Lower leg skin (tissue), 3 donors: ENCODE measurements around the gene PPP1R14C.

Experiments used
- POLR2A ChIP-seq, 2 donors: fragments of 450-650 bp; IDR thresholded peaks; one replicate each; pipeline ENCODE4 v1.6.1; 2016 to 2017; ENCODE audit warnings: antibody characterized with exemption in 2 of 2, mild to moderate bottlenecking in 1 of 2, moderate library complexity in 1 of 2
- TF ChIP-seq, protein P1 (sequence below), 3 donors: fragments of 450-650 bp; IDR thresholded peaks; one replicate each; pipeline ENCODE4 v1.5.1; 2016; ENCODE audit warnings: antibody characterized with exemption in 3 of 3, mild to moderate bottlenecking in 3 of 3, moderate library complexity in 2 of 3

GRCh38 chr6:150149146-150149545 is 6.3 kb downstream of the PPP1R14C start:
- no peak for TF ChIP-seq POLR2A (IDR thresholded peaks at IDR 0.05)
- TF ChIP-seq, protein P1, sequence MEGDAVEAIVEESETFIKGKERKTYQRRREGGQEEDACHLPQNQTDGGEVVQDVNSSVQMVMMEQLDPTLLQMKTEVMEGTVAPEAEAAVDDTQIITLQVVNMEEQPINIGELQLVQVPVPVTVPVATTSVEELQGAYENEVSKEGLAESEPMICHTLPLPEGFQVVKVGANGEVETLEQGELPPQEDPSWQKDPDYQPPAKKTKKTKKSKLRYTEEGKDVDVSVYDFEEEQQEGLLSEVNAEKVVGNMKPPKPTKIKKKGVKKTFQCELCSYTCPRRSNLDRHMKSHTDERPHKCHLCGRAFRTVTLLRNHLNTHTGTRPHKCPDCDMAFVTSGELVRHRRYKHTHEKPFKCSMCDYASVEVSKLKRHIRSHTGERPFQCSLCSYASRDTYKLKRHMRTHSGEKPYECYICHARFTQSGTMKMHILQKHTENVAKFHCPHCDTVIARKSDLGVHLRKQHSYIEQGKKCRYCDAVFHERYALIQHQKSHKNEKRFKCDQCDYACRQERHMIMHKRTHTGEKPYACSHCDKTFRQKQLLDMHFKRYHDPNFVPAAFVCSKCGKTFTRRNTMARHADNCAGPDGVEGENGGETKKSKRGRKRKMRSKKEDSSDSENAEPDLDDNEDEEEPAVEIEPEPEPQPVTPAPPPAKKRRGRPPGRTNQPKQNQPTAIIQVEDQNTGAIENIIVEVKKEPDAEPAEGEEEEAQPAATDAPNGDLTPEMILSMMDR (IDR thresholded peaks at IDR 0.05) = no peak
